HCT116 (cell line): Measurements from ENCODE around the gene CKLF. TPM values are rescaled to one million over a fixed set of nuclear protein-coding genes. Genes with fewer than 3 reads are reported as not detected.

ENCODE experiments used
- ATF3 ChIP-seq: IDR thresholded peaks from 2 replicates; pipeline ENCODE4 v1.6.1; 2012
- EGR1 ChIP-seq: IDR thresholded peaks from 2 replicates; pipeline ENCODE4 v1.6.1; 2012; ENCODE audit warnings: low read depth
- ELF1 ChIP-seq: IDR thresholded peaks from 2 replicates; pipeline ENCODE4 v1.6.1; 2012; ENCODE audit warnings: low read depth, borderline replicate concordance
- EZH2phosphoT487 ChIP-seq: fragments of 200-600 bp; IDR thresholded peaks from 2 replicates; pipeline ENCODE4 v1.6.1; 2018; ENCODE audit warnings: antibody characterized with exemption, borderline replicate concordance
- MAX ChIP-seq: IDR thresholded peaks from 2 replicates; pipeline ENCODE4 v1.6.1; 2012
- REST ChIP-seq: IDR thresholded peaks from 2 replicates; pipeline ENCODE4 v1.6.1; 2012; ENCODE audit warnings: low read depth
- total RNA-seq: library from RNA; stranded (reverse); gene quantifications from one replicate; pipeline ENCODE4 v1.2.1, GENCODE V29; 2021; ENCODE audit not compliant: unreplicated experiment
- TF ChIP-seq, protein P1 (sequence below): IDR thresholded peaks from 2 replicates; pipeline ENCODE4 v1.6.1; 2011; ENCODE audit warnings: mild to moderate bottlenecking, low read length, moderate library complexity; ENCODE audit not compliant: insufficient replicate concordance; ENCODE audit errors: extremely low read depth

The CKLF gene
- total RNA-seq, 1 experiment from 2014 or later, result 38.6 TPM

GRCh38 chr16:66585481-66586239, 33.3 kb downstream of the CKLF start (continued):
- TF ChIP-seq REST, result no peak
- no peak for TF ChIP-seq MAX
- TF ChIP-seq EGR1, result no peak
- TF ChIP-seq, protein P1, sequence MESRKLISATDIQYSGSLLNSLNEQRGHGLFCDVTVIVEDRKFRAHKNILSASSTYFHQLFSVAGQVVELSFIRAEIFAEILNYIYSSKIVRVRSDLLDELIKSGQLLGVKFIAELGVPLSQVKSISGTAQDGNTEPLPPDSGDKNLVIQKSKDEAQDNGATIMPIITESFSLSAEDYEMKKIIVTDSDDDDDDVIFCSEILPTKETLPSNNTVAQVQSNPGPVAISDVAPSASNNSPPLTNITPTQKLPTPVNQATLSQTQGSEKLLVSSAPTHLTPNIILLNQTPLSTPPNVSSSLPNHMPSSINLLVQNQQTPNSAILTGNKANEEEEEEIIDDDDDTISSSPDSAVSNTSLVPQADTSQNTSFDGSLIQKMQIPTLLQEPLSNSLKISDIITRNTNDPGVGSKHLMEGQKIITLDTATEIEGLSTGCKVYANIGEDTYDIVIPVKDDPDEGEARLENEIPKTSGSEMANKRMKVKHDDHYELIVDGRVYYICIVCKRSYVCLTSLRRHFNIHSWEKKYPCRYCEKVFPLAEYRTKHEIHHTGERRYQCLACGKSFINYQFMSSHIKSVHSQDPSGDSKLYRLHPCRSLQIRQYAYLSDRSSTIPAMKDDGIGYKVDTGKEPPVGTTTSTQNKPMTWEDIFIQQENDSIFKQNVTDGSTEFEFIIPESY, result no peak
- no peak for TF ChIP-seq EZH2phosphoT487
- TF ChIP-seq ATF3, result no peak
- no peak for TF ChIP-seq ELF1
